ENCODE measurements around the gene MEGF8.

The MEGF8 gene

GRCh38 chr19:42352301-42353259, 27.1 kb downstream of the MEGF8 start:
- in situ Hi-C loops (cut with MboI; ENCODE audit: low sequenced_read_pairs): no loop called here

GRCh38 chr19:42353341-42354015, 28.0 kb downstream of the MEGF8 start:
- in situ Hi-C loops (cut with MboI; ENCODE audit: low sequenced_read_pairs): no loop called here

GRCh38 chr19:42355896-42356295, 30.5 kb downstream of the MEGF8 start:
- in situ Hi-C loops (cut with MboI; ENCODE audit: low sequenced_read_pairs): no loop called here

- in situ Hi-C loops (cut with MboI; ENCODE audit: low sequenced_read_pairs): no loop called here
Observed at GRCh38 chr19:42356686-42357085, 31.3 kb downstream of the MEGF8 start.

GRCh38 chr19:42357290-42357689, 31.9 kb downstream of the MEGF8 start:
- in situ Hi-C loops (cut with MboI; ENCODE audit: low sequenced_read_pairs): no loop called here

GRCh38 chr19:42360787-42361544, 35.5 kb downstream of the MEGF8 start:
- in situ Hi-C loops (cut with MboI; ENCODE audit: low sequenced_read_pairs): no loop called here

GRCh38 chr19:42361545-42361910, 36.1 kb downstream of the MEGF8 start:
- in situ Hi-C loops (cut with MboI; ENCODE audit: low sequenced_read_pairs): no loop called here

GRCh38 chr19:42362342-42362741, 36.9 kb downstream of the MEGF8 start:
- in situ Hi-C loops (cut with MboI; ENCODE audit: low sequenced_read_pairs): no loop called here

- in situ Hi-C loops (cut with MboI; ENCODE audit: low sequenced_read_pairs): no loop called here
Observed at GRCh38 chr19:42362891-42363440, 37.5 kb downstream of the MEGF8 start.

- in situ Hi-C loops (cut with MboI; ENCODE audit: low sequenced_read_pairs): no loop called here
Observed at GRCh38 chr19:42363614-42364346, 38.3 kb downstream of the MEGF8 start.

GRCh38 chr19:42366673-42367072, 41.2 kb downstream of the MEGF8 start:
- in situ Hi-C loops (cut with MboI; ENCODE audit: low sequenced_read_pairs): no loop called here

GRCh38 chr19:42367929-42368328, 42.5 kb downstream of the MEGF8 start:
- in situ Hi-C loops (cut with MboI; ENCODE audit: low sequenced_read_pairs): no loop called here

- in situ Hi-C loops (cut with MboI; ENCODE audit: low sequenced_read_pairs): no loop called here
Observed at GRCh38 chr19:42368360-42368759, 42.9 kb downstream of the MEGF8 start.

GRCh38 chr19:42368765-42369164, 43.3 kb downstream of the MEGF8 start:
- in situ Hi-C loops (cut with MboI; ENCODE audit: low sequenced_read_pairs): no loop called here

- in situ Hi-C loops (cut with MboI; ENCODE audit: low sequenced_read_pairs): no loop called here
Observed at GRCh38 chr19:42369433-42370067, 44.1 kb downstream of the MEGF8 start.

GRCh38 chr19:42370068-42370520, 44.7 kb downstream of the MEGF8 start:
- in situ Hi-C loops (cut with MboI; ENCODE audit: low sequenced_read_pairs): no loop called here

- in situ Hi-C loops (cut with MboI; ENCODE audit: low sequenced_read_pairs): no loop called here
Observed at GRCh38 chr19:42370626-42371175, 45.3 kb downstream of the MEGF8 start.

GRCh38 chr19:42374826-42375376, 49.5 kb downstream of the MEGF8 start:
- in situ Hi-C loops (cut with MboI; ENCODE audit: low sequenced_read_pairs): no loop called here

All from hTERT RPE-1 (cell line).